ENCODE results near the gene RRBP1.

The RRBP1 gene

DNA sequence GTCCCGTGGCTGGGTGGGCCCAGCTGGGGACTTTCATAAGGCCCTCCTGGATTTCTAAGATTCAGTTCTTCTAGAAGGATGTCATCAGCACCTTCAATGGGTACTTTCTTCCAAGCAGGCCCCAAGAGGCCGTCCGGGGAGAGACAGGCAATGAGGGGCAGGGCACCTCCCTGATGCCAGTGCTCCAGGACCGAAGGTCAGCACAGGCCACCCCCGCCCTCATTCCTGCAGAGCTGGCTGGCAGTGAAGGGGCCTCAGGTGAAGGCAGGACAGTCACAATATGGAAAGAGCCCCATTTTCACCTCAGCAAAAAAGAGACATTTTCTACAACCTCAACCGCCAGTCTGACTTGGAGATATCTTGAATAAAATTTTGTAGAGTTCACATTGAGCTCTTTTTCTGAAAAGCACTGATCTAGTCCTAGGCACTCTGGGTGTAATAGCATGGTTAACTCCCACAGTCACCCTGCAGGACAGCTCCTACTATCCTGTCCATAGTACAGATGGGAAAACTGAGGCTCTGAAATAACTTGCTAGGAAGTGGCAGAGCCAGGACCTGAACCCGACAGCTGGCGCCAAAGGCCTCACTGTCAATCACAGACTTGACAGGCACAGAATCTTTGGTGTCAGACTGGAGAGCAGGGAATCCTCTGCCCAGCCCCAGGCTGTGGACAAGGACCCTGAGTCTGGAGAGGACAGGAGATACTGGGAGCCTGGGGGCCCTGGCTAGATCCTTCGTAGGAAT is 50.3 kb downstream of the RRBP1 start:
- no peak for DNase-seq

DNA sequence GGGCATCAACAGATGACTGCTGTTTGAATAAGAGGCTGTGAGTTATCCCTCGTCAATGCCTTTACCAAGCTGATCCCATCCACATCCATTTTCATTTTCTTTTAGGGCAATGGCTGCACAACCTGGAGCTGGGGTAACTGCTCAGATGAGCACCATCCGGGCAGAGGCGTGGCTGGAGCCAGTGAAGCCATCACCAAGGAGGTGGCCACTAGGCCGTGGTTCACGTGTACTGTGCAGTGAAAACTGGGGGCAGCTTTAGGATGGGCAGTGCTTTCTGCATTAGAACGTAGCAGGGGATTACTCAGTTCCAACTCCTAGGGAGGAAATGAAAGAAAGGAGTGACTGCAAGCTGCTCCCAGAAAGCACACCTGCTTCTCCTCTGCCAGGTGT is 51.2 kb downstream of the RRBP1 start:
- DNase-seq, result no peak

DNA sequence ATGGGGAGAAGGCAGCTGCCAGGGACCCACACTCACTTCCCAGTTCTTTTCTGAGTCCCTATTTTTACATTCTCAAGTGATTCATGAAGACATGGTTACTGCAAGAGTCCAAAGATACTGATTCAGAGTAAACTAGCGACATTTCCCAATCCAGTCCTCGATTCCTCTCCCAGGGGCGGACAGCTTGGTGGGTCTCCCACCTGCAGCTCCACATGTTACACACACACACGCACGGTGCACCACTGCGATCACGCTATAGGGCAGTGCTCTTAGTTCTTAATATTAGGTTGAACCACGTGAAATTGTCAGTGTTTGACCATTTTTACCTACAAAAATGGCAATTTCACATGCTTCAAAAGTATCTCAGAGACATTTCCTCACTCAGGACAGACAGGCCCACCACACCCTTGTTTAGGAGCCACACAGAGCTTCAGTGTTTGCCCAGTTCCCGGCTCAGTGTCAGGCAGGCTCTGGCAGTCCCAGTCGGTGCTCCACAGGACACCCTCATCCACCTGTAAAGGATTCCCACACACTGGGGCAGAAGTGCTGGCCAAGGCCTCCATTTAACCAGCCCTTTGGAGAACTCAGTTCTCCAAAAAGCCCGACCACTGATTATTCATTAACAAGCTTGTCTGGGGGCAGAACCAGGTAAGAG is 51.8 kb downstream of the RRBP1 start:
- DNase-seq, result no peak

DNA sequence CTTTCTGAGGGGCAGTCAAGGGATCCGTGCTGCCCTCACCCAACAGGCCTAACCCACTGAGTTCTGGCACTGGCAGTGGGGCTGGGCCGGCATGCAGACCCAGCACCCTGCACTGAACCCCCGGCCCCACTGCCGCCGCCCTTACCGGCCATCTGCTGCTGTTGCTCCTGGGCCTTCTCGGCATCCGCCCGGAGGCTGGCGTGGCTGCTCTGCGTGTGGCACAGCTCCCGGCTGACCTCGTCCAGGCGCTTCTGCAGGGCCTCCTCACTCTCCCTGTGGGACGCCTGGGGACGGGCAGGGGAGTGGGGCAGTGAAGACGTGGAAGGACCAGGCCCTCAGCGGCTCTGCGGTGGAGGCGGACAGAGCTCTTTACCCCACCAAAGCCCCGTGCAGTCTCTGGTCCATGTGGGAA is 52.4 kb downstream of the RRBP1 start:
- no peak for DNase-seq

DNA sequence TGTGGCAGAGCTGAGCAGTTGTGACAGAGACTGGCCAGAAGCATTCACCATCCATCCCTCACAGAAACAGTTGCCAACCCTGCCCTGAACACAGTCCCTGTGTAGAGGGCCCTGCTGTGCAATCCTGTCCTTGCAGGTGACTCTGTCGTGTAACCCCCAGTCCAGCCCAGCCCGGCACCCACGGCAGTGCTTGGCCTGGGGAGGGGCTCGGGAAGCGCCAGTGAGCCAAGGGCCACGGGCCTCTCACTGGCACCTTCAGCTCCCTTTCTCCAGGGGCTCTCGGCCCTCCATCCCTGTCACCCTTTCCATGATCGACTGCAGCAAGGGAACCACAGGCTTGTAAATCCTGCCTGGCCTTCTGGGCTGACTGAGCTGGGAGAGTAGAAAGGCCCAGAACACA is 53.0 kb downstream of the RRBP1 start:
- no peak for DNase-seq

DNA sequence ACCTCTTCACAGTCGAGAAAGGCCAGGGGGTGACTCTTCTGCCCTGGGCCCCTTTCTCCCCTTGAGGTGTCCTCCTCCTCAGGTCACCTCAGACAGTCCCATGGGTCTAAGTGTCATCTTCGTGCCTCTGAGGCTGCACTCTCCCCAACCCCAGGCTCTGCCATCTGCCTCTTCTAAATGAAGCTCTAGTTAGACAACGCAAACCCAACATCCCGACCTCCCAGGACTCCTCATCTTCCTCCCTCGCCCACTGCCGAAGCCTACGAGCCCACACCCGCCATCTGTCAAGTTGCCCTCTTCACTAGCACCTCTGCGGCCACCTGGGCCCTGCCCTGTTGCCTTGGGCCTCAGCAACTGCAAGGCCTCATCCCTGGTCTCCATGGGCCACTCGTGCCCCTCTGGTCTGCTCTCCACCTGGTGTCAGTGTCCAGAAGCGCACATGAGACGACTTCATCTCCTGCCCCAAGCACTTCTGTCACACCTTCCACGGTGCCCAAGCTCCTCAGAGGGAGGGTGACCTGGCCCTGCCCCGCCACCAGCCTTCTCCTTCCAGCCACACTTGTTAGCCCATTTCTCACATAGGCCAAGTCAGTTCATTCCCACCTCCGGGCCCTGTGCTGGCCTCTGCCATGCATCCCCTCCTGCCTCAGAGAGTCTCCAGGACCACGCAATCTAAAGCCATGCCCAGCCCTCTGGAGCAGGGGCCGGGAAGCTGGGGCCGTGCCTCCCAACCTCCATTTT is 53.8 kb downstream of the RRBP1 start:
- no peak for DNase-seq

DNA sequence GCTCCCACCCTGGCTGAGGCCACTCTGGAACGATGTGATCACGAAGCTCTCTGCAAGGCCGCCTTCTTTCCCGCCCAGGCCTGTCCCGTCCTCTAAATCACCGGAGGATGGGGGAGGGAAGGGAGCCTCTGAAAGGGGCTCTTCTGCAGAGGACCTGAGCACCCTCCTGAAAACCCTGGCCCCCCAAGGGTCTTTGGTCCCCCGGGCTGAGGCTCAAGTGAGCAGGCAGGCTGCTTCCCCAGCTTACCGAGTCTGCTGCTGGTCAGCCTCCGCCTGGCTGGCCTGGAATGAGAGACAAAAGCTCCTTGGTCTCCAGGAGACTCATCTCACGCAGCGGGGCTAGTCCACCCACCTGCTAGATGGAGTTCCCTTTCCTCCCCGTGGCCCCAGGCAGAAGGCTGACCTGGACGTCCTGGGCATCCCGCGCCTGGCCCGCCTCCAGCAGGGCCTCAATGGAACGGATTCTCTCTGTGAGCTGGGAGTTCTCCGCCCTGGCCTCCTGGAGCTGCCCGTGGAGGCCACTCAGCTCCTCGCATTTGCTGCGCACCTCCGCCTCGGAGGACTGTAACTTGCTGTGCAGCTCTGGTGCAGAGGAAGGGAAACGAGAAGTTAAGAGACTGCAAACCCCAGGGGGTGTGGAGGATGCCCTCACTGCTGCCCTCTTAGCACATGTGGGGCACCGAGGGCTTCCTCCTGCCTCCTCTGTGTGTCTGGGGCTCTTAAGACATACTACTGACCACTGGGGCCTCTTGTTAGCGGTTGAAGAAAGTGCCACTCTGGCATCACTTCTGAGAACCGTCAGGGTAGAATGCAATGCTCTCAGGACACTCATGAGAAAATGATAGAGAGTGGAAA is 54.7 kb downstream of the RRBP1 start:
- no peak for DNase-seq

DNA sequence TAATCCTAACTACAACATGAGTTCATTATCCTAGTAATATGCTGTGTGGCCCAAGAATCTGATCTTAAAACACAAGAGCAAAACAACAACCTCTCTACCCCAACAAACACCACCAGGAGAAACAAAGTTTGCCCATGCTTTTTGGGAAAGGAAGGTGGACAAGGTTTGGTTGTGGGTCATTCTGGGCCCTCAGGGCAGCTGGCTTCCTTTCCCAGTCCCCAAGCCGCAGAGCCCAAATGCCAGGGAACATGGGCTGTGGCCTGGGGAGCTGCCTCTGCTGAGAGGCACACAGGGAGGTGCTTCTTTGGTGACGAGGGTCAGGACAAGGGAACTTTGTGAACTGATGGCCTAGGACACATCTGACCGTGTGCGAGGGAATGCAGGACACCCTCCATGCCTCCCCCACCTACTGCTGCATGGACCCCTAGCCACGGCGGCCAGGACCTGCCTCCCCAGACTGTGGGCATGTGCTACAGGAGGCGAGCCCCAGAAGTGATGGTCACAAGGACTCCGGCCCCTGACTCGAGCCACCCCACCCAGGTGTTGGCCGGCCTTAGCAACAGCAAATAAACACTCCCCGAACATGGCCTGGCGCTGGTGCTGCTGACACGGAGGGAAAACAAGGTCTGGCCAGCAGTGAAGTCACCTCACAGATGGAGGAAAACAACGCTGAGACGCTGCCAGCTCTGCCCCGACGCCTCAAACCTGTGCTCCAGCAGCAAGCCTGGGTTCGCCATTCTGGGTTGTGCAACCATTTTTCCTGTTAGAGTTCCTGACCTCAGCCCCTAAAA is 55.6 kb downstream of the RRBP1 start:
- no peak for DNase-seq

DNA sequence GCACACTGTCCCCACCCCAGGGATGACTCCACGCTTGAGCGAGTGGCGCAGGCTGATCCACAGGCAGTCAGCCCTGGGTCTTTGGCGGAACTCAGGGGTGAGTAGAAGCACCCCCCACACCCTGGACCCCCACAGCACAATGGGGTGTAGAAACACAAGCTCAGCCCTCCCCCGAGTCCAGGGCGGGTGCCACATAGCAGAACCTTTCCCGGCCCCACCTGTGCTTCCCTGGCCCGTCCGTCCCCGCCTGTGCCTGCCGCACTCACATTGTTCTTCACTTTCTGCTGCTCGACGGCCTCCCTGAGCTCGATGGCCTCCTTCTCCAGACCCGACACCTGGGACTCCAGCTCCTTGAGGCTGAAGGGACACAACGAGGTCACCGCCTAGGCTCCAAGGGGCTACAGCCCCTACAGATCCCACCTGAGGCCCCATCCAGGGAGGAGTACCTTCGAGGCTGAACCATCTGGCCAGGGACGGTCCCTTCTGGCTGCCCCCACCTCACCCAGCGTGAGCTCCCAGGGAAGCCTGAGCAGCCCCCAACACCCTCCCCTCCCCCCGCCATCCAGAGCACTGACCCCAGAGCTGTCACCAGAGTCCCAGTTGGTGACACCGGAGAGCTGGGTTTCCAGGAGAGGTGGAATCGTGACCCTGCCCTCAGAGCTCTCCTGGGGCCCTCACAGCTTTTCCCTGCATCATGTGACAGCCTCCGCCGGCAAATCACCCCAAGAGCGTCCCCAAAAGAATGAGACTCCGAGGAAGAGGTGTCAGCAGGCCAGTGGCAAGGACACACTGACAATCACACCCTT is 56.6 kb downstream of the RRBP1 start:
- no peak for DNase-seq

DNA sequence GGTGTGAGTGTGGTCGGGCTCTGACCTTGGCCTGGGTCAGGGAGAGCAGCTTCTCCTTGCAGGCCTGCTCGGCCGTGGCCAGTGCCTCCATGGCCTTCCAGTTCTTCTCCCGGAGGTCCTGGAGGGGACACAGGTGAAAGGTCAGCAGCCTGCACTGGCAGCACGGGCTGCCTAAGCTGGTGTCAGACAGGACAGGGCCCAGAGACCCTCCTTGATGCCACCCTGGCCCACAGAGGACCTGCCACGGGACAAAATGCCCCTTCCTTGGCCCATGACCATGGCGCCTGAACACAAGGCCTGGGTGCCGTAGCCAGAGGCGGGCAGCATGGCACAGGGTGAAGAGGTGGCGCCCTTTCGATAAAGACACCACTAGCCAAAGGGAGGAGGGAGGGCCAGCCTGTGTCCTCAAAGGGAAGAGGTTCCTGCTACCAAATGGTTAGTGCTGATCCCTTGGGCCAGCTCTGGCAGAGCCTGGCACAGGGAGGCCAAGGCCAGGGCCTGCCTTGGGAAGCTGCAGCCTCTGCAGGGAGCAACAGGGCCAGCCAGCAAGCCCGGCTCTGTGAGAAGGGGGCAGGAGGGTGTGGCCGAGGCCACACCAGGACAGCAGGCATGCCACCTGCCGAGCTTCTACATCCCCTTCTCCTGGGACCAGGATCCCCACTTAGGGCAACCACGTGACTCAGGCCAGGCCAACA is 57.3 kb downstream of the RRBP1 start:
- no peak for DNase-seq

DNA sequence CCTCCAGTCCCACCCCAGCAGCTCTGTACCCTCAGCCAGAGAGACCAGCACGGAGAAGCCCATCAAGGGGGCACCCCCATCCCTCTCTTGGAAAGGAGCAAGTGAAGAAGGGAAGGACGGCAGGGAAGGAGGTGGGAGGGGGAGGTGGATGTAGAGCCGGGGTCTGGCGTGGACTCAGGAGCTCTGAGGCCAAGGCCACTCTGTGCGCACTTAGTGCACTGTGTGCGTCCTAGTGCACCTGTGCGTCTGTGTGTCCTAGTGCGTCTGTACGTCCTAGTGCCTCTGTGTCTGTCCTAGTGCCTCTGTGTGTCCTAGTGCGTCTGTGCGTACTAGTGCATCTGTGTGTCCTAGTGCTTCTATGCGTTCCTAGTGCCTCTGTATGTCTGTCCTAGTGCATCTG is 58.0 kb downstream of the RRBP1 start:
- no peak for DNase-seq

DNA sequence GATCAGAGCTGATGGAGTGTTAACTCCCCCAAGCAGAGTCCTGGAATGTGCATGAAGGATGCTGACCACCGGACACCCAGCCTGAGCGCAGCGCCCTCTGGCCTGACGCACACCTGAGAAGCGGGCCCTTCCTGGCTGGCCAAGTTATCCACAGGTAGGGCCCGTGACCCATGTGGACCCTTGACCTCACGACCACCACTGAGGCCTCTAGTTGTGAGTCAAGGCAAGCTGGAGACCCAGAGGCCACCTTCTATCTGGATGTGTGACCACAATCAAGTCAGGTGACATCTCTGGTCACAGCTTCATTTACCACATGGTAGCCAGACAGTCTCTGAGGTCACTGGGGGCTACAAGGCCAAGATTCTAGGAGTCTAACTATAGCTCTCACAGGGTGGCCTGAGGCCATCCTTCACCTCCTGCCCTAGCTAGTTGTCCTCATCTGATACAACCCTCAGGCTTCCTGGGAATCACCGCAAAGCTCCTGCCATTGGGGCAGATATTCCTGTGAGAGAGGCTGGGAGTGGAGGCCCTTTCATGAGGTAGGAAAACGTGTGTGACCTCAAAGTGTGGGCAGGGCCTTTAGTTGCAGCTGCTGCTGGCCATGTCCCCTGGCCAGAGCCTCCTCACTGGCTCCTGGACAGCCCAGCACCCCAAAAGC is 59.1 kb downstream of the RRBP1 start:
- no peak for DNase-seq

DNA sequence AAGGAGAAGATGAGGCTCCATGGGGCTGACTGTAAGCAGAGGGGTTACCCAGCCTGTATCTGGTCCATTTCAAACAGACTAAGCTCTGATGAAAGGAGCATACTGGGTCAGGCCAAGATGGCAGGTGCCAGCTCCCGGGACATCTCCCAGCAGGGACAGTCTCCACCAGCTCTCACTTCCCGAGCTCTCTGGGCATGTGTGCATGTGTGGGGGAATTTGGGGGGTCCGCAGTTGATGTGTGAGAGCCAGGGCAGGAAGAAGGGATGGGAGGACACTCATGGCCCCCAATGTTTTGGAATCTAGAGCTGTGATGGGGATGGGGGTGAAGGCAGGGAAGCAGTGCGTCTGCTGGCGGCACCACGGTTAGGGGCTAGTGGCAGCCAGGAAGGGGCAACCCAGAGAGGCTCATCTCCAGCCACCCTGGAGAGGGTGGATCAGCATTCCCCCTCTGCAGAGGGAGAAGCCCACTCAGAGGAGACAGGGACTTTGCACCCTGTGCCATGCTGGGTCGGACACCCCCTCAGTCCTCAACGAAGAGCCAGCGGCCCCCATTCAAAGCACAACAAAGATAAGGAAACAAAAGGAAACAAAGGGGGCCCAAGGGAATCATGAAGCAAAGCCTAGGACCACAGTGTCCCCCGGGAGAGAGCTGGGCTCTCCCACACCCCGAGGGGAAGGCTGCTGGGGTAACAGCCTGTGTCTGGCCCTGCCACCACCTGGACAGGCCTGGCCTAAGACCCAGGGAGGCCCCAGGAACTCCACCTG is 59.8 kb downstream of the RRBP1 start:
- no peak for DNase-seq

DNA sequence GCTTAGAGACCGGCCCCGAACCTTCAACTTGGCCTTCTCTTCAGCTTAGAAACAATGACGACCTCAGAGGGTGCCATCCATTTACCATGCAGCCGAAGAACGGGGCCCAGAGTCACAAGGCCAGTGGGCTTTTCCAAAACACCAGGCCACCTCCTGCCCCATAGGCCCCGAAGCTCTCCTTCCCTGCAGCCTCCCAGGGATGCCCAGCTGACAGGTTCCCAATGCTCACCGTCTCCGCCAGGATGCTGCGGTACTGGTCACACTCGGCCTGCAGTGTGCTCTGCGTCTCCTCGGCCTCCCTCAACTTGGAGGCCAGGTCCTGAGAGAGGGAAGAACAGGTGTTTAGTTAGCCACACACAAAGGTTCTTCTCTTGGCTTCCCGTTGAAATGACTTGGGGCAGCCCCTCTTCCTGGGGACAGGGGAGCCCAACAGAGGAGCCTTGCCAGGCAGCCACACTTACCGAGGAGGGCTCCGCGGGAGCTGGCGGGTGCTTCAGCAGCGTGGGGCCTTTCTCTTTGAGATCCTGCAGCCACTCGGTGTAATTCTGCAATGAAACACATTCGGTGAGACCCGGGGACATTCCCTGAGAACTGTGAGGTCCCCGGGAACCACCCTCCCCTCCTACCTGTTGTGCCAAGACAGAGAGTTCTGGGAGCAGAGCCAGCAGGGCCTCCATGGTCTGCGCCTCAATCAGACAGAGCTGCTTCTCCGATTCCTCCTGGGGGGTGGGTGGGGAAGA is 60.6 kb downstream of the RRBP1 start:
- DNase-seq, result no peak

DNA sequence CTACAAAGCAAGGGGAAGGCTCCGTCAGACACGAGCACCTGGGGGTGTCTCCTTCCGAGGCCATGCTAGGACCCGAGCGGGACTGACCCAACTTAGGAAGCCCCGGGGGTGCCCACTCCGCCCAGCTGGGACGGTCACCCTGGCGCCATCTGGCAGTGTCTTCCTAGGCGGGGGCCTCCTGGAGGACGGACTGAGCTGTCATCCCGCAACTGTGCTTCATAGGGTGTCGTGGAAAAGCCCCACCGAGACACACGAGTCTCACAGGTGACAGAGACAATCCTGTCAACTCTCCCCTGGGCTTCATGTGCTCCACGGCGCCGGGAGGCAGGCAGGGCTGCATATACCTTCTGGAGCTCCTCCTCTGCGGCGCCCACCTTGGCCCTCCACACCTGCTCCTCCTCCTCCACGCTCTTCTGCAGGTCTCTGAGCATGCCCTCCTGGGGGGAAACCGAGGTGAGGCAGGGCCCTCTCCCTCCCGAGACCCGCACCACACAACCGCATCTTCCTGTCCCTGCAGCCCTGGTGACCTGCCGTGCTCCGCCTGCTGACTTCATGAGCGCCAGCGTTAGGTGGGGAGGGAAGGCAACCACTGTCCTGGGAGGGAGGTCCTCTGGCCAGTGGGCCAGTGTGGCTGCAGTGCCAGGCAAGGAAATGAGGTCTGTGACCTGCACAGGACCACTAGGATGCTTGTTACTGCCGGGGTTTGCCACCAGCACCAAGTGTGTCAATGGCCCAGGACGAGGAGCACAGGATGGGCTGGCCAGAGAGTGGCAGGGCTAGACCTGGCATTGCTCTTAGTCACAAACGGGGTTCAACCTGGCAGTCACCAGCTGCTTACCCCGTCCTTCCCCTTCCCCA is 61.4 kb downstream of the RRBP1 start:
- DNase-seq, result no peak

DNA sequence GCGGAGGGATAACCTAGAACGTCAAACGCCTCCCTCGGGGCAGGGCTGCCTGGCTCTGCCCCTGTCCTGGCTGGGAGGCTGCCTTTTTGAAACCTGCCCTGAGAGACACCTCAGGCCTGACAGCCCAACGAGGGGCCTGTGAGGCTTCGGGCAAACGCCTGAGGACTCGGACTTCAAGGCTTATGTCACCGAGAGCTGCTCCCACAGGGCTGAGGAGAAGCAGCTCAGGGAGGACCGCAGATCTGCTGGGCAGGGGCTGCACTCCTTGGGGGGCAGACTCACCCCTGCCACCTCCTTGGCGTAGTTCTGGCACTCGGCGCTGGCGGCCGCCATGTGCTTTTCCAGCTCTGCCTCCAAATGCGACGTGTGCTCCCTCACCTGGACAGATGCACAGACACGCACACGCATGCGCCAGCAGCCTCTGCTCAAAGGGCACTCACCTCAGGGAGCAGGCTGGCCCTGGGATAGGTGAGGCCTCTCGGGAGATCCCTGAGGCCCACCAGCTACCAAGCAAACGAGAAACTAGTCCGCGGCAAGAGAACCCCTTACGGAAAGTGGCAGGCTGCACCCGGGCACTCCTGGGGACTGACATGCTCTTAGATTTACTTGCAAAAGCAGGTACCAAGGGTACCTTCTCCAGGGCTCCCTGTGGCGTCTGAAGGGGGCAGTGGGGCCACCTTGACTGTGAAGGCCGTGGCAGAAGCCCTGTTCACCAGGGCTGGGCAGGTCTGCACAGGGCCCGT is 62.5 kb downstream of the RRBP1 start:
- no peak for DNase-seq

DNA sequence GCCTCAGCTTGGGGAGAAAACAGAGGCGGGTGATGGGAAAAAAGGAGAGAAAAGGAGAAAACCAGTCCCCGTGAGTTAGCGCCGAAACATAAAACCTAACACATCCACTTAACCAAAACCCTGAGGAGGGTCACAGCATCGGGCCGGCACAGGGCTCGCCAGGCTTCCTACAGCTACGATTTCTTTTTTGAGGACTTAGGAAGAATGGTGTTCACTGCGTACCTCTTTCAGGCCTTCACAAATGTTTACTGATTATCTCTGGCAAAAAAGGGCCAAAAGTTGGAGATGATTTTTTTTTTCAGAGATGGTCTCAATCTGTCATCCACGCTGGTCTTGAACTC is 63.4 kb downstream of the RRBP1 start:
- no peak for DNase-seq

Data from activated gamma-delta T cell (primary cell).